ENCODE results near the gene BCAS4.

The BCAS4 gene

GRCh38 chr20:50921803-50922501 is 127.1 kb downstream of the BCAS4 start:
- no peaks in the 10 kb centered on the region for H3K27me3 ChIP-seq (ENCODE audit: insufficient read depth, low read depth, severe bottlenecking)
- peaks cover 84% of the 10 kb centered on the region for H3K36me3 ChIP-seq
- no peaks in the 10 kb centered on the region for H3K9me3 ChIP-seq (ENCODE audit: severe bottlenecking)
- TF ChIP-seq CTCF (IDR thresholded peaks at IDR 0.05; ENCODE audit: low read depth, low read length) = no peak
- no peak for DNase-seq
- H3K27ac ChIP-seq = no peak overlapping the region; the same call in 1 of the 2 replicates
- H3K4me3 ChIP-seq (ENCODE audit: low read depth, low read length) = no peak overlapping the region

GRCh38 chr20:50924261-50924920 is 129.5 kb downstream of the BCAS4 start:
- H3K4me3 ChIP-seq (ENCODE audit: low read depth, low read length) = no peak overlapping the region
- H3K27me3 ChIP-seq (ENCODE audit: insufficient read depth, low read depth, severe bottlenecking) = no peaks in the 10 kb centered on the region
- TF ChIP-seq CTCF (IDR thresholded peaks at IDR 0.05; ENCODE audit: low read depth, low read length) = no peak
- H3K36me3 ChIP-seq = peaks cover 89% of the 10 kb centered on the region
- H3K27ac ChIP-seq = no peak overlapping the region
- H3K9me3 ChIP-seq (ENCODE audit: severe bottlenecking) = no peaks in the 10 kb centered on the region
- no peak for DNase-seq

GRCh38 chr20:50926530-50926929 is 131.7 kb downstream of the BCAS4 start:
- no peaks in the 10 kb centered on the region for H3K9me3 ChIP-seq (ENCODE audit: severe bottlenecking)
- H3K27me3 ChIP-seq (ENCODE audit: insufficient read depth, low read depth, severe bottlenecking) = no peaks in the 10 kb centered on the region
- TF ChIP-seq CTCF (IDR thresholded peaks at IDR 0.05; ENCODE audit: low read depth, low read length) = no peak
- no peak overlapping the region for H3K4me3 ChIP-seq (ENCODE audit: low read depth, low read length)
- peaks cover 79% of the 10 kb centered on the region for H3K36me3 ChIP-seq
- no peak overlapping the region for H3K27ac ChIP-seq
- DNase-seq = no peak

All from WERI-Rb-1 (cell line).